Neutrophil (primary cell): ENCODE measurements around the gene FAM228A.

Source experiments
- H3K27ac ChIP-seq: fragments of 200-600 bp; sonication (generic); 2 replicates; pipeline ENCODE4 v1.5.1; 2016; ENCODE audit warnings: mild to moderate bottlenecking, moderate library complexity
- H3K27me3 ChIP-seq: fragments of 200-600 bp; sonication (generic); 2 replicates; pipeline ENCODE4 v1.6.0; 2016; ENCODE audit warnings: mild to moderate bottlenecking
- H3K36me3 ChIP-seq: fragments of 200-600 bp; sonication (generic); 2 replicates; pipeline ENCODE4 v1.5.1; 2017
- H3K4me1 ChIP-seq, 2 experiments: fragments of 200-600 bp in 1 of 2; sonication (generic) in 1 of 2; 1 replicate in 1 of 2; 2 replicates in 1 of 2; pipeline versions ENCODE4 v1.5.1 to v1.6.1; 2013 to 2016; ENCODE audit warnings: low read depth in 1 of 2, low read length in 1 of 2, mild to moderate bottlenecking in 1 of 2, moderate library complexity in 1 of 2; ENCODE audit not compliant: control insufficient read depth in 1 of 2, insufficient read depth in 1 of 2
- H3K4me3 ChIP-seq, 2 experiments: fragments of 200-600 bp in 1 of 2; sonication (generic) in 1 of 2; 1 replicate in 1 of 2; 2 replicates in 1 of 2; pipeline ENCODE4 v1.5.1; 2013 to 2016; ENCODE audit warnings: low read depth in 1 of 2, low read length in 1 of 2, mild to moderate bottlenecking in 1 of 2, moderate library complexity in 1 of 2
- H3K9me3 ChIP-seq: fragments of 200-600 bp; sonication (generic); 2 replicates; pipeline ENCODE4 v1.5.1; 2016
- CTCF ChIP-seq: fragments of 200-600 bp; sonication (generic); IDR thresholded peaks from 2 replicates; pipeline ENCODE4 v1.5.1; 2016; ENCODE audit warnings: antibody characterized with exemption

The FAM228A gene

DNA sequence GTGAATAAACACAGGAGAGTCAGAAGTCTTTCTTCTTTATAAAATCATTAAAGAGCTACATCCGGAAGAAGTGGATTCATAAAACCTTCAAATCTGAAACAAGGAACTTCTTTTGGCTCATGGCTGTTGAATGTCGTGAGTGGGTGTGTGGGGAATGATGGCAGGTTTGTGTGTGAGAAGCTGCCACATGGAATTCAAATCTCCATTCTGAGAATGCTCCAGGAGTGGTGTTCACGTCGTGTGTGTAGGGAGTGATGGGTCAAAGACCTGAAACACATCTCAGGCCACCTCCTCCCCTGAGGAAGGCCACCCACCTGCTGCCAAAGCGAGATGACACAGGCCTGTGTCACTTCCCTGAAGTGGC, 28.9 kb downstream of the FAM228A start:
- peaks cover 4 to 7% of the 10 kb centered on the region in 2 experiments for H3K4me1 ChIP-seq
- no peaks in the 10 kb centered on the region for H3K9me3 ChIP-seq
- peaks cover 88% of the 10 kb centered on the region for H3K36me3 ChIP-seq
- no peak overlapping the region for H3K4me3 ChIP-seq
- no peaks in the 10 kb centered on the region for H3K27me3 ChIP-seq
- no peak overlapping the region for H3K27ac ChIP-seq
- no peak for TF ChIP-seq CTCF

GRCh38 chr2:24204505-24204904, 29.7 kb downstream of the FAM228A start:
- Histone ChIP-seq H3K4me1 (peaks cover 11 to 15% of the 10 kb centered on the region in 2 experiments), H3K27ac (no peak overlapping the region), H3K36me3 (peaks cover 96% of the 10 kb centered on the region), H3K27me3 (no peaks in the 10 kb centered on the region), H3K4me3 (no peak overlapping the region), H3K9me3 (no peaks in the 10 kb centered on the region)
- no peak for TF ChIP-seq CTCF

DNA sequence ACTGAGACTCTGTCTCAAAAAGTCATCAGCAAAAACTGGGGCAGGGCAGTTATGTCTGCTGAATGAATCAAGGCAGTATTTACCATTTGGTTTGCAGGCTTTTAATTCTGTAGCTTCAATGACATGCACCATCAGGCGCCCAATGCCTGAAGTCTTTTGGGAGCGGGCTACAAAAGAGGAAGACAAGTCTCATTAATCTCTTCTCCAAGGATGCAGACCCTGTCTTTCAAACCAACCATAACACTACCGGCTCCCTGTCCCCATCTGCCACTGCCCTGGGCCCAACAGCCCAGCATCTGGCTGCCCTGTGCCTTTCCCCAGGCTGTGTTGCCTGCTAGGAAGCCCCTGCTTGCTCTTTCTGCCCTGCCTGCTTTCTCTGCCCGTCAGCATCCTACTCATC, 30.3 kb downstream of the FAM228A start:
- no peak overlapping the region for H3K27ac ChIP-seq
- no peak overlapping the region for H3K4me3 ChIP-seq
- peaks cover 18 to 21% of the 10 kb centered on the region in 2 experiments for H3K4me1 ChIP-seq
- no peaks in the 10 kb centered on the region for H3K9me3 ChIP-seq
- no peaks in the 10 kb centered on the region for H3K27me3 ChIP-seq
- peaks cover 97% of the 10 kb centered on the region for H3K36me3 ChIP-seq
- no peak for TF ChIP-seq CTCF

DNA sequence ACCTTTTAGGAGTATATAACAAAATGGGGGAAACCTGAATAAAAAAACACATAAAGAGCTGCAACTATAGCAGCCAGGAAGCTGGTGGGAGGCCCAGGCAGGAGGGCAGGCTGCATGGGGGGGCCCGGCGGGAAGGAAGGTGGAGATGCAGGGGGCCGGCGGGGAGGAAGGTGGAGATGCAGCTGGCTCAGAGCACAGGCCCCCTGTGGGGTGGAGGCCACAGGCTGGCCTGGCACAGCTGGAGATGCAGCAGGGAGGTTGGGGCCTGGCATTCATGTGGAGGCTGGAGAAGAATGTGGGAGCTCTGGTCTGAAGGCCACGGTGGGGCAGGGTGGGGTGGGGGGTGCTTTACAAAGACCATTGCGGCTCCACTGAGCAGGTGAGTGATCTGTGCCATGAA, 31.4 kb downstream of the FAM228A start:
- Histone ChIP-seq H3K27ac (no peak overlapping the region), H3K4me1 (peaks cover 19 to 28% of the 10 kb centered on the region in 2 experiments), H3K4me3 (no peak overlapping the region), H3K9me3 (no peaks in the 10 kb centered on the region), H3K36me3 (peaks cover 96% of the 10 kb centered on the region), H3K27me3 (no peaks in the 10 kb centered on the region)
- no peak for TF ChIP-seq CTCF

DNA sequence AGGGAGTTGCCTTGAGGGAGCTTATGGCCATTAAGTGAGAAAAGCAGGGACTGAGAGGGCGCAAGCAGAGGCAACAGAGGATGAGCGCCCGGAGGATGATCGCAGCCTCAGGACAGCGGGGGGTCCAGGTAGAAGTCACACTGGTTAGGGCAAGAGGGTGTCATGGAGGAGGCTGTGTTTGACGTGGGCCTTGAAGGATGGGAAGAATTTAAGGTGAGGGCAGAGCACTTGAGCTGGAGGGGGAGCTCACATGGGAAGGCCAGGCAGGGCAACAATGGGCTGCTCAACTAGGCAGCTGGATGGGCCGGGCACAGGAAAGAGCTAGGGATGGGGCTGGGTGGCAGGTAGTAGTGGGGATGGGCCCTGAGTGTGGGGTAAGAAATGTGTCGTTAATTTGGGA, 31.9 kb downstream of the FAM228A start:
- Histone ChIP-seq H3K9me3 (no peaks in the 10 kb centered on the region), H3K36me3 (peaks cover 96% of the 10 kb centered on the region), H3K4me3 (no peak overlapping the region), H3K4me1 (peaks cover 19 to 28% of the 10 kb centered on the region in 2 experiments), H3K27me3 (no peaks in the 10 kb centered on the region), H3K27ac (no peak overlapping the region)
- no peak for TF ChIP-seq CTCF

GRCh38 chr2:24207359-24207758, 32.5 kb downstream of the FAM228A start:
- H3K36me3 ChIP-seq, result peaks cover 99% of the 10 kb centered on the region
- no peak overlapping the region for H3K4me3 ChIP-seq
- H3K4me1 ChIP-seq, result peaks cover 19 to 28% of the 10 kb centered on the region in 2 experiments
- no peak overlapping the region for H3K27ac ChIP-seq
- no peaks in the 10 kb centered on the region for H3K9me3 ChIP-seq
- H3K27me3 ChIP-seq, result no peaks in the 10 kb centered on the region
- no peak for TF ChIP-seq CTCF
